Subcutaneous adipose tissue (tissue), 4 donors: Measurements from ENCODE around the gene BLNK. TPM values are rescaled to one million over a fixed set of nuclear protein-coding genes. Genes with fewer than 3 reads are reported as not detected.

Source experiments
- total RNA-seq, 4 donors: library from RNA; depleted of rRNA; stranded (reverse); fragments of >200 nt; gene quantifications; one replicate each; pipeline ENCODE4 v1.1.0, GENCODE V29; 2016
- TF ChIP-seq, protein P1 (sequence below): fragments of 450-650 bp; IDR thresholded peaks from one replicate; pipeline ENCODE4 v1.5.1; 2016; ENCODE audit warnings: low read depth, mild to moderate bottlenecking, control low read depth, antibody characterized with exemption, moderate library complexity

Gene BLNK
- total RNA-seq, 4 donors from 2014 or later, result 2.1 to 12.6 (median 6.1) TPM

DNA sequence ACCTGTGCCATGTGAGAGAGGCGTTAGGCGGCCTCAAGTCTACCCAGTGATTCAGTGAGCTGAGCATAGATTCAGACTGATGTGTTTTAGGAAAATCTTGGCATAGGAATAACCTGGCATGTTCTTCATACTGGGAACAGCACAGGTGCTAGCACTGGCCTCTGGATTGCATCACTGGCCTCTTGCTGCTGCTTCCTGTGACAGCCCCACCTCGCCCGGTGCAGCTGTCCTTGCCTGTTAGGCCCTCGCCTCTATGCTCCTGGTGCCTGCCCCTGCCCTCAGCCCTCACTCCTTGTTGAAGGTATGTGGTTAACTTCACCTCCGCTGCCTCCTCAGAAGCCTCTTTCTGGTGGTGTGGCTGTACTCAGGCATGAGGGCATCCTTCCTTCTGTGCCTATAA, 46.2 kb downstream of the BLNK start:
- TF ChIP-seq, protein P1, sequence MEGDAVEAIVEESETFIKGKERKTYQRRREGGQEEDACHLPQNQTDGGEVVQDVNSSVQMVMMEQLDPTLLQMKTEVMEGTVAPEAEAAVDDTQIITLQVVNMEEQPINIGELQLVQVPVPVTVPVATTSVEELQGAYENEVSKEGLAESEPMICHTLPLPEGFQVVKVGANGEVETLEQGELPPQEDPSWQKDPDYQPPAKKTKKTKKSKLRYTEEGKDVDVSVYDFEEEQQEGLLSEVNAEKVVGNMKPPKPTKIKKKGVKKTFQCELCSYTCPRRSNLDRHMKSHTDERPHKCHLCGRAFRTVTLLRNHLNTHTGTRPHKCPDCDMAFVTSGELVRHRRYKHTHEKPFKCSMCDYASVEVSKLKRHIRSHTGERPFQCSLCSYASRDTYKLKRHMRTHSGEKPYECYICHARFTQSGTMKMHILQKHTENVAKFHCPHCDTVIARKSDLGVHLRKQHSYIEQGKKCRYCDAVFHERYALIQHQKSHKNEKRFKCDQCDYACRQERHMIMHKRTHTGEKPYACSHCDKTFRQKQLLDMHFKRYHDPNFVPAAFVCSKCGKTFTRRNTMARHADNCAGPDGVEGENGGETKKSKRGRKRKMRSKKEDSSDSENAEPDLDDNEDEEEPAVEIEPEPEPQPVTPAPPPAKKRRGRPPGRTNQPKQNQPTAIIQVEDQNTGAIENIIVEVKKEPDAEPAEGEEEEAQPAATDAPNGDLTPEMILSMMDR, result no peak

DNA sequence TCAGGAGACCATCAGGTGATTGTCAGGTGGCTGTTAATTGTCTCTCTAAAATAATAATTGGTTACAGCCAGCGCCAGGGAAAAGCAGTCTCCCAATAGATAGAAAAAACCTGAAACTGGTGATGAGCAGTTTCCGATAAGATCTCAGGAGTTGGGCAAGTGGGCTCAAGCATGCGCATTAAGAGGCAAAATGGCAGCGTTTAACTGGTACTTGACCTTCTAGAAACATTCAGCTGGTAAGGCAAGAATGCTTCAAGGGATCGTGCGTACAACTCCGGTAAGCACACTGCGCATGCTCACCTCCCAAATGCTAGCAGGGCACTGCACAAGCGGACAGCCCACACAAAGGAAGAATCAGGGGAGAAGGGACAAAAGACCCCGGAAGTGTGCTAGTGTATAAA, 48.5 kb downstream of the BLNK start:
- TF ChIP-seq, protein P1, result no peak

DNA sequence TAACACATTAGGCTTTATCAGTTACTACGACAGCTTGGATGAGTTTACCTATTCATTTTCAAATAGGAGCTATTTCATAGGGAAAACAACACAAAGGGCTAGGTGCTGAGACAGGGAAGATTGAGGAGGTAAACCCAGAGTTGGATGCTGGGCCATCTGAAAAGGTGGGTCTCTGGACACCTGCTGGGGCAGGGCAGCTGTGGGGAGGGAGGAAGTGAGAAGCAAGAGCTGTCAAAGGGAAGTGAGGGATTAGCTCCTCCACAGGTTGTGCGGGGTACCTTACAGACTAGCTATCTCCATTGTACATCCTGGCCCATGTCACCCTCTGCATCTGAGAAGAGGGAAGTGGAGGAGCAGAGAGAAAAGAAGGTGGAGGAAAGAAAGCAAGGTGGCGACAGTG, 48.9 kb downstream of the BLNK start:
- TF ChIP-seq, protein P1, result no peak

DNA sequence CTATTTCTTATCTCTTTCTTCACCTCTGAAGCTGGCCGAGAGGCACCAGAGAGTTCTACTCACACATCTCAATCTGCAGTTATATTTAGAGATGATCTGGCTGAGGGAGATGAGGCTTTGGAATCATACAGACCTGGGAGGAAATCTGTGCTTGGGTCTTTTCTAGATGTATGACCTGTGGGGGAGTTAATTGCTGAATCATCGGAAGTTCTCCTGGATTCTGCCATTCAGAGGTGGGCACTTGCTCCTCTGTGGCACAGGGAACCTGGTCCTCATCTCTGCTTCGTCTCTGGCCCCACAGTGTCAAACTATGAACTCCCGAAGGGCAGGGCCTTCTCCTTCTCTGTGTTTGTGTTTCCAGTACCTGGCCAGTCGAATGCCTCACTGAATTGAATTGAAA, 52.5 kb downstream of the BLNK start:
- TF ChIP-seq, protein P1, result no peak

DNA sequence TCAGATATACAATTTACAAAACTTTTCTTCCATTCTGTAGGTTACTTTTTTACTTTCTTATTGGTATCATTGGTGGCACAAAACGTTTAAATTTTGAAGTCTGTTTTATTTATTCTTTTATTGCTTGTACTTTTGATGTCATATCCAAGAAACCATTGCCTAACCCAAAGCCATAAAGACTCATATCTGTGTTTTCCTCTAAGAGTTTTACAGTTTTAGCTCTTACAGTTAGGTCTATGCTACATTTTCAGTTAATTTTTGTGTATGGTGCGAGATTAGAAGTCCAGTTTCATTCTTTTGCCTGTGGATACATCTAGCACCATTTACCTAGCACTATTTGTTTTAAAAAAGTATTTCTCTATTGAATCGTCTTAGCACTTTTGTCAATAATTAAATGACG, 53.7 kb downstream of the BLNK start:
- TF ChIP-seq, protein P1, result no peak

DNA sequence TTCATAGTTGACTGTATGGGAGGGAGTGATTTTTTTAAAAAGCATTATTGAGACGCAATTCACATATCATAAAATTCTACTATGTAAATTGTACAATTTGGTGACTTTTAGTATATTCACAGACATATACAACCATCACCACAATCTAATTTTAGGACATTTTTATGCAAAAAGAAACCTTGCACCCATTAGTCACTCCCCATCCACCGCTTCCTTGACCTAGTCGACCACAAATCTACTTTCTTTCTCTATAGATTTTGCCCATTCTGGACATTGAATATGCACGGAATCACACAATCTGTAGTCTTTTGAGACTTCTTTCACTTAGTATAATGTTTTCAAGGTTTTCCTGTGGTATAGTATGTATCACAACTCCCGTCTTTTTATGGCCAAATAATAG, 54.6 kb downstream of the BLNK start:
- TF ChIP-seq, protein P1, result no peak

DNA sequence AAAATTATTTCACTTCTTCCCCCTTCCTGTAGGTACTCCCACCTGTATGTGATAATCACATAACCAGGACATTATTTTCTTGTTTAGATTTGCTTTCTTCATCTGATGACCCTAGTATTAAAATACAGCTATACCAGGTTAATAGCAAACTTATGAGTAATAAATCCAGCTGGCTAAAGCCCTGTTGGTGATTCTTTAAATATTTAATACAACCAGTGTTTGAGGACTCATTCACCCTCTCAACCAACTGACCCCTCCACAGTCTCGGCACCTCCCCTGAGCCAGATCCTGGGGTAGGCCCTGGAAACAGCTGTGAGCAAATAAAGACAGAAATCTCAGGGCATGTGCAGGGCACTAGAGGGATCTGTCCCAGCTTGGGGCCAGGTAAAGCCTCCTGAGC, 58.5 kb downstream of the BLNK start:
- TF ChIP-seq, protein P1, result no peak
